NCI-H446 treated with DMSO at 0.1 percent for 48 hours (cell line): ENCODE results near the gene LIPA.

Experiments
- DNase-seq: peaks from one replicate; lab custom pipeline; 2025; lab: John Stamatoyannopoulos, UW

LIPA gene

DNA sequence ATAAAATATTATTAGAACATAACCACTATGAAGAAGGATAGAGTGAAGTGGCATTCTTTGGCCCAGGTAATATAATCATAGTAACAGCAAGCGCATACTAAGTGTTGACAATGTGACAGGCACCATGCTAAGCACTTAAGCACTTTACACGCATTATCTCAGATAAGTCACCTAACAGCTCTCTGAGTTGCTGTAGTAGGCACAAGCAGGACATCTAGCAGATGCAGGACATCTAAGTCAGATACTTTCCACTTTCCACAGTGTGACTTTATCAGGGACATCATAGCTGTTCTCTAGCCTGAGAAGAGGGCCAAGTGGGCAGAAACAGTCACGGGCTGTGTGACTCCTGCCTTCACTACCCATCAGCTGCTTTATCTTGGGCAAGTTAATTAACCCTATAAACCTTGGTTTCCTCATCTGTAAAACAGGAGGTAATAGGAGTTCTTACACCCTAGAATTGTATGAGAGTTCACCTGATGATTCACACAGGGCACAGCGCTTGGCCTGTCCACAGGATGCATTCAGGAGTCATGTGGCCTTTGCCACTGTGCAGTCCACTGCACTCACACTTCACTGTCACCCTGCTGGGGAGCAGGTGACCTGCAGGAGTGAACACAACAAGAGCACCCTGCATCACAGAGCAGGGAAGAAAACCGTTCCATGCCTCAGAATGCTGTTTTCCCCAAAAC is 12.5 kb downstream of the LIPA start:
- no peak for DNase-seq

GRCh38 chr10:89237849-89238248 is 13.7 kb downstream of the LIPA start:
- no peak for DNase-seq

GRCh38 chr10:89236226-89236797 is 15.3 kb downstream of the LIPA start:
- DNase-seq, result no peak

DNA sequence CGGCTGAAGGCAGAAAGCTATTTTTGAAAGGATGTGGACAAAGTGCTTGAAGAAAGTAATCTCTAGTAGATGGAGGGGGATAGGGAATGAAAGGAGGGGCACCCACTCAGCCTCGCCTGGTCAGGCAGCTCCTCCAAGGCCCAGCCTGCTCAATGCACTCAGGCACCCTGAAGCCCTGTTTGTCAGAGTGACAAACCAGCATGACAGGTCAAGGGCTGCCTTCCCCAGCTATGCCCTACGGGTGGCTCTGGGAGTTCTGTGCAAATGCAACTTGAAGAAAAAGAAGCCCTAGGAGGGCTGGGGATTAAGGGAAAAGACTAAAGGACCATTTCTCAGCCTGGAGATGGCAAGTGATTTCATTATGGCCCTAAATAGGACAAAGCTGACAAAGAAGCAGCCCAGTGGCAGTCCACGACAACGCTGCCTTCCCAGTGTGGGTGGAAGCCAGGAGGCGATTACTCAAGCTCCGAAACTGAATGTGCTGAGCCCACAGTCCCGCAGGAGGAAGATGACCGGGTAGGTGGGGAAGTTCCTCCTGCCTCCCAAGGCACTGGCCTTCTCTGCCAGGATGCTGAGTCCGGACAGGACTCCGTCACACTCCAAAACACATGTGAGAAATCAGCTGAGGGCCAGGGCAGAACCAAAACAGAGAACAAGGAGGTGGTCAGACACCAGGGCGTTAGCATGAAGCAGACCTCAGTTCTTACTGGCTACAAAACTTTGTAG is 16.3 kb downstream of the LIPA start:
- no peak for DNase-seq

DNA sequence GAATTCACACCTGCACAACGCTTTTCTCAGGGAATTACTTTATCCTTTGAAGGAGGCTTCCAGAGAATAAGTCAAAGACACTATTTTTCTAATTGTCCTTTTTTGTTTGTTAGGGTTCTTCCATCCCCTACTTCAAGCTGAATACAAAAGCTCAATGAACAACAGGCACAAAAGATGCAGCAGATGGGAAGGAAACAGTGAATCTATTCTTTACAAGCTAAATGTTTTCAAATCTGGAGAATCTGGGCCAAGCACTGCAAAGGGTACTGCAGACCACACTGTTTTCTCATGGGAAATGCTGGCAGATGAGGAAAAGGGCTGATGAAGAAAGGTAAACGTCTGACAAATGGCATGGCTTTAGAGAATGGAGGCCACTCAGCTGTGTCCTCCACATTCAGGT is 18.5 kb downstream of the LIPA start:
- DNase-seq, result no peak

DNA sequence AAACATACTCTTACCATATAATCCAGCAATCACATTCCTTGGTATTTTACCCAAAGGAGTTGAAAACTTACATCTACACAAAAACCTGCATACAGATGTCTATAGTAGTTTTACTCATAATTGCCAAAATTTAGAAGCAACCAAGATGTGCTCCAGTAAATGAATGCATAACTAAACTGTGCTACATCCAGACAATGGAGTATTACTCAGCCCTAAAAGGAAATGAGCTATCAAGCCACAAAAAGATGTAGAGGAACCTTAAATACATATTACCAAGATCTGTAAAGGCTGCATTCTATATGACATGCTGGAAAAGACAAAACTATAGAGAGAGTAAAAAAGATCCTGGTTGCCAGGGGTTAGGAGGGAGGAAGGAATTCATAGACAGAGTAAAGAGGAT is 22.6 kb downstream of the LIPA start:
- DNase-seq, result no peak

DNA sequence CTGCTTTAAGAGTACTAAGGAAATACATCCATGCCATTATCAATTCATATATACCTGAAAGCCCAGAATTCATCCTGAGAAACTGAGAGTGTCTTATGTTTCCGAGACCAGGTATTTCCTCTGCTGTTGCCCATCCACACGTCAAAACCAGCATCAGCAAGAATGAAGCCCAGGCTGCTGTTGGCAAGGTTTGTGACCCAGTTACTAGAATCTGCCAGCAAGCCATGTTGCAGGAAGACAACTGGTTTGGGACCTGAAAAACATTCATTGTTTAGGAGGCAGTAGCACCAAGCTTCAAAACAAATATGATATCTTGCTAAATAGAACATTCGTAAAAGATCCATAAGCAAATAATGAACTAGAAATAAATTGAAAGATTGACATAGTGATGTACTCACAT is 23.4 kb downstream of the LIPA start:
- no peak for DNase-seq

DNA sequence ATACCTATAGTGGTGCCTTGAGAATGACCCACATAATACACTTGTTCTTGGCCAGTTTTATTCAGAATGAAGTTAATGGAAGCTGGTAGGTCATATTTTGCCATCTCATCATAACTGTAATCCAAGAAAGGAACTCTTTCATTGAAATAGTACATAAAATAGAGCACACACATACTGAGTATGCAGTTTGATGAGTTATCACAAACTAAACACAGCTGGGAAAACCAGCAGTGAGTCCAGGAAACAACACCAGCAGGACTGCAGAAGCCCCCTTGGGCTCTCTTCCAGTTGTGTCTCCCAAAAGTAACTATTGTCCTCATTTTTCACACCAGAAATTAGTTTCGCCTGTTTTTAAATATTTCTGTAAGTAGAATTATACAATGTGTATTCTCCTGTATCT is 24.7 kb downstream of the LIPA start:
- no peak for DNase-seq

- no peak for DNase-seq
These were observed 26.7 kb downstream of the LIPA start for GRCh38 chr10:89224739-89225443.

DNA sequence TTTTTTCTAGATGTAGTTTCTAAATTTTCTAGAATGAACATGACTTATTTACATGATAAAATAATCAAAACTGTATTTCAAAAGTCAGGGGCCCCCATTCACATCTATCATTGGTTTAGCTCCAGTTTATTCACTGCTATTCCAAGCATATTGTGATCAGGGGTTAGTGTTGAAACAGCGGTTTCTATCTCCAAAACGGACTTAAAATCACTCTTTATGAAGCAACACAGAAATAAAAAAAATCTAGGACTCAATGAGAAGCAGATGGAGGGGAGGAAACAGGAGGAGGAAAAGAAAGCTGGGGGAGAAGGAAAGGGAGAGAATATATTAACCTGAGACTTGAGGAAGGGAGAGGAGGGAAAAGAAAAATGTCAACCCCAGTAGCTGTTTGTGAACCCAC is 29.7 kb downstream of the LIPA start:
- no peak for DNase-seq

- DNase-seq, result no peak
These were observed 31.9 kb downstream of the LIPA start for GRCh38 chr10:89219513-89220218.

DNA sequence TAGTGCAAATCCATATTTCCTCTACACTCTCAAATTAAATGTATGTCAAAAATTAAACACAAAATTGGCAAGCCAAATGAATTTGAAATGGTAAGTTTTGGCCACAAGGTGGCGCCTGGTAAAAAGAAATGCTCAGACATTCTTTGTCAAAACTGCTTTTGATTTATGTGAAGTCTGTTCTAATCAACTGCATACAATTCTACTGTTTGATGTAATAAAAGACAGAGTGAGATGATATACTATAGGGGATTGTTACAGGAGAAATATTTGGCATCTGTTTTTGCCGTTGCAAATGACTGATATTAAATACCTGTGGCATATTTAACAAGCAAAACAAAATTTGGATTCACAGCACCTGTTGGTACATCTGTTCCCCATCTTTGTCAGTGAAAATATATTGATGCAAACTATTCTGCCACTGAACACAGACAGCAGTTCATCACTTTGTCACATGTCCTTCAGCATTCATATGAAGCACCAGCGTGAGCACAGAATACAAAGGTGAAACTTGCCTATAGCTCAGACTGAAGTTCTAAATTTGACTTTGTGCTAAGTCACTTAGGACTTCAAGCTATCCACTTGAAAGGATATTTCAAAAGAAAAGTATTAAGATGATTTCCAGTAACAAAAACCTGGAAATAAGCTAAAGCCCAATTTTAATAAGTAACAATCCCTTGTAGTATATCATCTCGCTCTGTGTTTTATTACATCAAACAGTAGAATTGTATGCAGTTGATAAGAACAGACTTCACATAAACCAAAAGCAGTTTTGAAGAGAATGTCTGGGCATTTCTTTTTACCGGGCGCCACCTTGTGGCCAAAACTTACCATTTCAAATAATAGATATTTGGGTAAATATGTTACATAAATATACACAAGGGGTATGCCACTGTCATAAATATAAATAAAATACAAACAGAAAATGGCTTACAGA is 34.3 kb downstream of the LIPA start:
- DNase-seq, result peak; percentile 11

DNA sequence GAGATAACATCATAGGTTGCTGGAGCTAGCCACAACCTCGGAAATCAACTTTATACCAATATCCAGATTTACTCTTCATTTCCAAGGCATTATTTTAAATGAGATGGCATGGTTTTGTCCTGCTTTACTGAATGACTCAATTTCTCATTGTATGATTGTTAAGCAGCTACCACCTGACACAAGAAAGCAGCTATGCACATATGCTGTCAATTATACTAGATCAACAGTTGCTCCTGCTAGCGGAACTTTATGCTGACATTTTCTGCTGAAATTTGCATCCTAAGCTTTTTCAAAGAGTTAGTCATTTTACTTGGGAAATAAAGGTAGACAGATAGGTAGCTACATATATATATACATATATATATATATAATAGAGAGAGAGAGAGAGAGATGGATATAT is 35.5 kb downstream of the LIPA start:
- DNase-seq, result no peak

DNA sequence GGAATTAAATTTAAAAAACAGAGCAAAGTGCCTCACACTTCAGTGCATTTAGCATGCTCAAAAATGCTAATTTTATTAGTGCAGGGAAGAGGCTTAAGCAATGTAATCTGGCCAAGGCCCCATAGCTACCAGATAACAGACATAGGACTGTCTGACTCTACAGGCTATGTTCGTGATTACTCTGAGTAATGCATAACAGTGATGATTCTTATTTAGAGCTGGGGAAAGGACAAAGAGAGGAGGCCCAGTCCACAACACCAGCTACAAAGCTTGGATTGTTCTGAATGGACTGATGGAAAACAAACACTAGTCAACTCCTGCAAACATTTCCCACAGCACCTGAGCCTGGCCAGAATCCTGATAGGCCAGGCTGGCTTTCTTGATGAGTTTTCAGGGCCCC is 36.1 kb downstream of the LIPA start:
- no peak for DNase-seq

- DNase-seq, result no peak
These were observed 36.9 kb downstream of the LIPA start for GRCh38 chr10:89214566-89215165.

GRCh38 chr10:89213191-89213808 is 38.3 kb downstream of the LIPA start:
- no peak for DNase-seq

- no peak for DNase-seq
These were observed 40.7 kb downstream of the LIPA start for GRCh38 chr10:89210794-89211425.

DNA sequence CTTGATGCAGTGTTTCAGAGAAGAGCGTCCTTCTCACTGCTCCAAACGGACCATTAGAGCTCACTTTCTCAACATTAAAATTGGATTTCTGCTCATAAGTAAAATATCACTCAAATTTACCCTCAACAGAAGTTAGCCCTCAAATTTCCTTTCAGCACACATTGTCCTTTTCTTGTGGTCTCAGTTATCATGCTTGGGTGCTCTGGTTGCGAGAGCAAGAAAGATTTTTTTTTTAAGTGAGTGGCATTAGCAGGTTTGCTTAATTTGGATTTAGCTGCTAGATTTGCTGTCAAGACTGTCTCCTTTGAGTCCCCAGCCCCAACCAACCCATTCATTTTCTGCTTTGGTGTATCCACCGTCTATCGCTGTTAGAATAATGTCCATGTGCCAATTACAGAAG is 41.9 kb downstream of the LIPA start:
- DNase-seq, result no peak

- no peak for DNase-seq
These were observed 43.6 kb downstream of the LIPA start for GRCh38 chr10:89207801-89208551.
